Choroid plexus epithelial cell (primary cell): ENCODE measurements around the gene BIRC5.

Experiments used
- DNase-seq: peaks from one replicate; pipeline ENCODE4 v3.0.0-alpha.2; 2010; ENCODE audit warnings: low read depth
- H3K4me3 ChIP-seq: 2 replicates; pipeline ENCODE4 v1.5.1; 2011; ENCODE audit warnings: low read depth, mild to moderate bottlenecking, control low read depth, low read length, moderate library complexity
- CTCF ChIP-seq: conservative IDR thresholded peaks from 2 replicates; pipeline ENCODE4 v1.5.1; 2011; ENCODE audit warnings: low read depth, mild to moderate bottlenecking, control low read depth, inconsistent platforms, low read length, moderate library complexity

BIRC5 gene

GRCh38 chr17:78255029-78255656 is 41.1 kb downstream of the BIRC5 start:
- H3K4me3 ChIP-seq, result no peak overlapping the region
- DNase-seq, result no peak
- TF ChIP-seq CTCF, result no peak

- no peak for TF ChIP-seq CTCF
- H3K4me3 ChIP-seq, result no peak overlapping the region
- no peak for DNase-seq
These were observed 42.1 kb downstream of the BIRC5 start for GRCh38 chr17:78255953-78256706.

- no peak for TF ChIP-seq CTCF
- H3K4me3 ChIP-seq, result no peak overlapping the region
- peak; percentile 47 for DNase-seq
These were observed 42.9 kb downstream of the BIRC5 start for GRCh38 chr17:78256707-78257591.

GRCh38 chr17:78257810-78258322 is 43.8 kb downstream of the BIRC5 start:
- TF ChIP-seq CTCF, result no peak
- peak; percentile 97 for DNase-seq
- H3K4me3 ChIP-seq, result no peak overlapping the region

- H3K4me3 ChIP-seq, result no peak overlapping the region
- peak; percentile 94 for DNase-seq
- TF ChIP-seq CTCF, result no peak
These were observed 44.5 kb downstream of the BIRC5 start for GRCh38 chr17:78258323-78259191.

- TF ChIP-seq CTCF, result no peak
- no peak overlapping the region for H3K4me3 ChIP-seq
- DNase-seq, result no peak
These were observed 45.1 kb downstream of the BIRC5 start for GRCh38 chr17:78259192-78259554.
